Suprapubic skin (tissue), 4 donors: Measurements from ENCODE around the gene GPC1. TPM values are rescaled to one million over a fixed set of nuclear protein-coding genes. Genes with fewer than 3 reads are reported as not detected.

Experiments
- DNase-seq, 2 donors: peaks; one replicate each; pipeline ENCODE4 v3.0.0-alpha.2; 2019; ENCODE audit warnings: low spot score in 2 of 2
- H3K27ac ChIP-seq: fragments of 200-600 bp; sonication (generic); one replicate; pipeline ENCODE4 v1.5.1; 2019
- H3K27me3 ChIP-seq: fragments of 200-600 bp; sonication (generic); one replicate; pipeline ENCODE4 v1.5.1; 2019
- H3K36me3 ChIP-seq: fragments of 200-600 bp; sonication (generic); one replicate; pipeline ENCODE4 v1.5.1; 2019
- H3K4me1 ChIP-seq: fragments of 200-600 bp; sonication (generic); one replicate; pipeline ENCODE4 v1.5.1; 2019
- H3K4me3 ChIP-seq: fragments of 200-600 bp; sonication (generic); one replicate; pipeline ENCODE4 v1.5.1; 2019; ENCODE audit warnings: mild to moderate bottlenecking
- H3K9me3 ChIP-seq: fragments of 200-600 bp; sonication (generic); one replicate; pipeline ENCODE4 v1.5.1; 2019
- EP300 ChIP-seq: sonication (generic); formaldehyde crosslinking; IDR thresholded peaks from one replicate; pipeline ENCODE4 v1.6.1; 2017; ENCODE audit warnings: antibody characterized with exemption
- POLR2A ChIP-seq, 2 donors: fragments of 450-650 bp; IDR thresholded peaks; one replicate each; pipeline ENCODE4 v1.6.1; 2017; ENCODE audit warnings: antibody characterized with exemption in 2 of 2, mild to moderate bottlenecking in 2 of 2, moderate library complexity in 2 of 2
- POLR2AphosphoS5 ChIP-seq, 3 donors: sonication (generic); formaldehyde crosslinking; IDR thresholded peaks; one replicate each; pipeline ENCODE4 v1.6.1; 2017; ENCODE audit warnings: antibody characterized with exemption in 3 of 3
- WGBS: methylation state at CpG from one replicate; pipeline ENCODE4 v1.1.5; 2018; 5-methylcytosine and 5-hydroxymethylcytosine counted together
- total RNA-seq, 4 donors: library from RNA; depleted of rRNA; stranded (reverse); fragments of >200 nt; gene quantifications; one replicate each; pipeline ENCODE4 v1.1.0, GENCODE V29; 2016
- TF ChIP-seq, protein P1 (sequence below), 2 donors: fragments of 200-600 bp in 1 of 2; fragments of 450-650 bp in 1 of 2; sonication (generic) in 1 of 2; IDR thresholded peaks; one replicate each; pipeline ENCODE4 v1.5.1; 2016 to 2019; ENCODE audit warnings: antibody characterized with exemption in 2 of 2, mild to moderate bottlenecking in 1 of 2, moderate library complexity in 1 of 2

GPC1 gene
- total RNA-seq, 4 donors from 2014 or later = 130 to 164 (median 145) TPM

DNA sequence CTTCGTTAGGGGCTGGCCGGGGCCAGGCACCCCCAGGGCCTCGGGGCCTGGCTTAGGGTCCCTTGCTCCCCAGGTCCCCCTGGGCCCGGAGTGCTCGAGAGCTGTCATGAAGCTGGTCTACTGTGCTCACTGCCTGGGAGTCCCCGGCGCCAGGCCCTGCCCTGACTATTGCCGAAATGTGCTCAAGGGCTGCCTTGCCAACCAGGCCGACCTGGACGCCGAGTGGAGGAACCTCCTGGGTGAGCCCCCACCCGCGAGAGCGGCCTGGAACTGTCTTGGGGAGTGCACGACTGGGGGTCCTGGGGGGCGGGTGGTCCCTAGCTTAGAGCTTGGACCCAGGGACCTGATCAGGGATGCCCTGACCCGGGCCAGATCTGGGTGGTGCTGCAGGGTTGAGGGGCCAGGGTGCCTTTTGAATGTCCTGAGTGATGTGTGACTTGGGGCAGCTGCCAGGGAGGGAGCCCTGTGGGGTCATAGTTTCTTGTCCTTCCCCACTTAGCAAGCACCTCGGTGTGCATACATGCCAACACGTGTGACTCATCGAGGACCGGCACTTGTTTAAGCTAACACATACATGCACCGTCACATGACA, 27.9 kb downstream of the GPC1 start:
- Histone ChIP-seq H3K27ac (no peak overlapping the region), H3K36me3 (peaks cover 59% of the 10 kb centered on the region), H3K27me3 (no peaks in the 10 kb centered on the region), H3K4me1 (peaks cover 1% of the 10 kb centered on the region), H3K9me3 (no peaks in the 10 kb centered on the region), H3K4me3 (no peak overlapping the region)
- TF ChIP-seq POLR2A (IDR thresholded peaks at IDR 0.05) (no peak), POLR2AphosphoS5 (IDR thresholded peaks at IDR 0.05) (no peak), EP300 (no peak)
- TF ChIP-seq, protein P1, sequence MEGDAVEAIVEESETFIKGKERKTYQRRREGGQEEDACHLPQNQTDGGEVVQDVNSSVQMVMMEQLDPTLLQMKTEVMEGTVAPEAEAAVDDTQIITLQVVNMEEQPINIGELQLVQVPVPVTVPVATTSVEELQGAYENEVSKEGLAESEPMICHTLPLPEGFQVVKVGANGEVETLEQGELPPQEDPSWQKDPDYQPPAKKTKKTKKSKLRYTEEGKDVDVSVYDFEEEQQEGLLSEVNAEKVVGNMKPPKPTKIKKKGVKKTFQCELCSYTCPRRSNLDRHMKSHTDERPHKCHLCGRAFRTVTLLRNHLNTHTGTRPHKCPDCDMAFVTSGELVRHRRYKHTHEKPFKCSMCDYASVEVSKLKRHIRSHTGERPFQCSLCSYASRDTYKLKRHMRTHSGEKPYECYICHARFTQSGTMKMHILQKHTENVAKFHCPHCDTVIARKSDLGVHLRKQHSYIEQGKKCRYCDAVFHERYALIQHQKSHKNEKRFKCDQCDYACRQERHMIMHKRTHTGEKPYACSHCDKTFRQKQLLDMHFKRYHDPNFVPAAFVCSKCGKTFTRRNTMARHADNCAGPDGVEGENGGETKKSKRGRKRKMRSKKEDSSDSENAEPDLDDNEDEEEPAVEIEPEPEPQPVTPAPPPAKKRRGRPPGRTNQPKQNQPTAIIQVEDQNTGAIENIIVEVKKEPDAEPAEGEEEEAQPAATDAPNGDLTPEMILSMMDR (IDR thresholded peaks at IDR 0.05) = no peak
- 78% methylated on average over 13 of the region's 22 CpGs for WGBS
- DNase-seq = peak; percentile 67 to 69

DNA sequence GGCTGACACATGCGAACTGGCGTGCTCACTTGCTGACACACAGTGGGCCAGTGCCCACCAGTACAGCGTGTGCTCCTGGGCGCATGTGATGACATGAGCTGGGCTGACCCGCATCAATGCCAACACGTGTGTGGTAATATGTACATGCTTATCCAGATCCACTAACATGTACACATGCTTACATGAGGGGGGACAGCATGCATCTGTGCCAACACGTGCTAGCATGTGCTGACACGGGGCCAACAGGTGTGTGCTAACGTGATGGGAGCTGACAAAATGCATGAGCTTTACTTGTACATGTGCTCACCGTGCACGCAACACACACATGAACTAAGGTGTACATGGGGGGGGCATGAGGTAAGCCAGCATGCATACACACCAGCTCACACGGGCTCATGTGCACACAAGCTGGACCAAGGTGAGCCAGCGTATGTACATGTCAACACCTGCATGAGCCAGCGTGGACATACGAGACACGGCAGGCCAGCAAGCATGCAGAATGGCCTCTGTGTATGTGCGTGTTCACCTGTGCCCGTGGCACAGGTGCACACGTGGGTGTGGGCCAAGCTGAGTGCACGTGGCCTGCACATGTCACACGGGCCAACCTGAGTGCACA, 28.5 kb downstream of the GPC1 start:
- H3K9me3 ChIP-seq = no peaks in the 10 kb centered on the region
- DNase-seq = peak in 1 of 2 donors; percentile 65
- WGBS = 89% methylated on average over 12 of the region's 21 CpGs
- H3K4me1 ChIP-seq = peaks cover 7% of the 10 kb centered on the region
- no peaks in the 10 kb centered on the region for H3K27me3 ChIP-seq
- TF ChIP-seq POLR2AphosphoS5 (IDR thresholded peaks at IDR 0.05) (no peak), POLR2A (IDR thresholded peaks at IDR 0.05) (no peak), EP300 (no peak)
- TF ChIP-seq, protein P1 (IDR thresholded peaks at IDR 0.05) = no peak
- no peak overlapping the region for H3K4me3 ChIP-seq
- H3K36me3 ChIP-seq = peaks cover 59% of the 10 kb centered on the region
- no peak overlapping the region for H3K27ac ChIP-seq

DNA sequence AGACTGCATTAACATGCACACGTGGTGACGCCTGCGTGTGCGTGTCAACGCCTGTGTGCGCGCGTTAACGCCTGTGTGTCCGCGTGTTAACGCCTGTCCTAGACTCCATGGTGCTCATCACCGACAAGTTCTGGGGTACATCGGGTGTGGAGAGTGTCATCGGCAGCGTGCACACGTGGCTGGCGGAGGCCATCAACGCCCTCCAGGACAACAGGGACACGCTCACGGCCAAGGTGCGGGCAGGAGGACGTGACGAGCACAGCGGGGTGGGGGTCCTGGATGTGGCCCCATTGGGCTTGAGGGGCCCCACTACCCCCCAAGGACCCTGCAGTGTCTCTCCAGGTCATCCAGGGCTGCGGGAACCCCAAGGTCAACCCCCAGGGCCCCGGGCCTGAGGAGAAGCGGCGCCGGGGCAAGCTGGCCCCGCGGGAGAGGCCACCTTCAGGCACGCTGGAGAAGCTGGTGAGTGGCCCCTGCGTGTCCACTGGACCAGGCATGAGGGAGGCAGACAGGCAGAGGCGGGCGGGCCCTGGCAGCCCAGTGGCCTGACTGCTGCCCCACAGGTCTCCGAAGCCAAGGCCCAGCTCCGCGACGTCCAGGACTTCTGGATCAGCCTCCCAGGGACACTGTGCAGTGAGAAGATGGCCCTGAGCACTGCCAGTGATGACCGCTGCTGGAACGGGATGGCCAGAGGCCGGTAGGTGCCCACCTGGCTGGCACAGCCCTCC, 29.2 kb downstream of the GPC1 start:
- peak in 1 of 2 donors; percentile 72 for DNase-seq
- Histone ChIP-seq H3K4me3 (no peak overlapping the region), H3K4me1 (peaks cover 8% of the 10 kb centered on the region), H3K27ac (no peak overlapping the region), H3K36me3 (peaks cover 56% of the 10 kb centered on the region), H3K9me3 (no peaks in the 10 kb centered on the region), H3K27me3 (no peaks in the 10 kb centered on the region)
- TF ChIP-seq EP300 (no peak), POLR2A (IDR thresholded peaks at IDR 0.05) (no peak), POLR2AphosphoS5 (IDR thresholded peaks at IDR 0.05) (no peak)
- TF ChIP-seq, protein P1 (IDR thresholded peaks at IDR 0.05) = no peak
- WGBS = 90% methylated on average over 40 of the region's 43 CpGs

DNA sequence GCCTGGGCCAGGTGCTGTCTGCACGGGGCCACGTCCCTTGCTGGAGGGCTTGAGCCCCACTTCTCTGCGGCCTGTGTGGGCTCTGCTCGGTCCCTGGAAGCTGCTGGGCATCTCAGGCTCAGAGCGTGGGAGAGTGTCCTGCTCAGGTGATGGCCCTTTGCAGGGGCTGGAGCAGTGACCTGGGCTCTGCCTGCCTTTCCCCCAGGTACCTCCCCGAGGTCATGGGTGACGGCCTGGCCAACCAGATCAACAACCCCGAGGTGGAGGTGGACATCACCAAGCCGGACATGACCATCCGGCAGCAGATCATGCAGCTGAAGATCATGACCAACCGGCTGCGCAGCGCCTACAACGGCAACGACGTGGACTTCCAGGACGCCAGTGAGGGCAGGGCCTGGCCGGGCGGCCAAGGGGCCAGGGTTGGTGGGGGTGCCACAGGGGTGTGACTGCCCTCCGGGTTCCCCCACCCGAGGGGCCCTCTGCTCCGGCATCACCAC, 29.9 kb downstream of the GPC1 start:
- Histone ChIP-seq H3K9me3 (no peaks in the 10 kb centered on the region), H3K36me3 (peaks cover 51% of the 10 kb centered on the region), H3K27me3 (no peaks in the 10 kb centered on the region), H3K4me1 (peaks cover 8% of the 10 kb centered on the region), H3K27ac (no peak overlapping the region), H3K4me3 (no peak overlapping the region)
- WGBS = 84% methylated on average over 10 of the region's 22 CpGs
- peak; percentile 65 to 78 for DNase-seq
- no peak for TF ChIP-seq POLR2AphosphoS5 (IDR thresholded peaks at IDR 0.05)
- TF ChIP-seq, protein P1 (IDR thresholded peaks at IDR 0.05) = no peak
- TF ChIP-seq POLR2A (IDR thresholded peaks at IDR 0.05) = no peak
- no peak for TF ChIP-seq EP300
